ENCODE data around the gene PLPPR1. TPM values are rescaled to one million over a fixed set of nuclear protein-coding genes. Genes with fewer than 3 reads are reported as not detected.

PLPPR1 gene
- total RNA-seq, 2 experiments from 2014 or later: not detected

DNA sequence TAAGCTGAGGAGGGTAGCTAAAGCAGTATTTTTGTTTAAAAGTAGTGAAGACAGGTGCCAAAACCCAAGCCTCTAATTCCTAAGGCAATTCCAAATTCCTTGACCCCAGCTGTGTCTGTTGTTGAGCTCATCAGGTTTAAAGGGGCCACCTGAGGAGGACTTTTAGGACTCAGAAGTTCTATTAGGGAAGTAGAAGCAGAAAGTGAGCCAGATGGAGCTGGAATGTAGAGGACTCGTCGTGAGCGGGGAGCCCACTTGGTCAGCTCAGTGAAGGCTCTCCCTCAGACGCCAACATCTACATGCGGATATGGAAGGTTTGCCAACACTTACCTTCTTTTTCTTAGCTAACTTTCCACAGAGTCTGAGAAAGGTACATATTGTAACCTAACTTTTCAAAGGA is 102.8 kb downstream of the PLPPR1 start:
- DNase-seq (no peak), ATAC-seq (no peak)
- H3K4me1 Mint-ChIP-seq (ENCODE audit: low read depth): no peaks in the 10 kb centered on the region
- no peak overlapping the region for H3K4me3 Mint-ChIP-seq
- H3K27ac Mint-ChIP-seq: no peak overlapping the region
- ChIA-PET POLR2A (no interaction called here), CTCF (interaction anchor here (2.1 kb wide), 1 partner anchor 12 kb away, joined by 6 read pairs; no protein-coding TSS in a partner anchor)
- H3K27me3 Mint-ChIP-seq: peaks cover under 1% of the 10 kb centered on the region
- H3K9me3 Mint-ChIP-seq: no peaks in the 10 kb centered on the region
- intact Hi-C loops (cut with micrococcal nuclease): no loop called here
- TF ChIP-seq CTCF (IDR thresholded peaks at IDR 0.05): no peak
- no peaks in the 10 kb centered on the region for H3K36me3 Mint-ChIP-seq (ENCODE audit: low read depth)

DNA sequence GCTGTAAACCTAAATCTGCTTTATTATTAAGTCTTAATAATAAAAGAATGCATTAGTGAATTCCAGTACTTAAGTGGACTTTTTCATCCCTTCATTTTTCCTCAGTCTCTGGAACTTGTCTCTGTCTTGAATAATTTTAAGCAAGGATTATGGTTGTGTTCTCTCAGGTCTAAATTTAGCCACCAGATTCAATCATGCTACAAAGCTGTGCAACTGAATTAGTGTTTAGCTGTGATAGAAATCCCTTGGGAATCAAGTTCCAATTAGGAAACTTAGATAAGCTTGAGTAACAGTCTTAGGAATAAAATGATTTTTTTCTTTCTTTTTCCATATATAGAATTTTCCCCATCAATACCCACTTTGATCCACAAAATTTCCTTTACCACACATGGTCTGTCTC is 104.3 kb downstream of the PLPPR1 start:
- Mint-ChIP-seq H3K4me1 (ENCODE audit: low read depth) (no peaks in the 10 kb centered on the region), H3K9me3 (no peaks in the 10 kb centered on the region), H3K36me3 (ENCODE audit: low read depth) (no peaks in the 10 kb centered on the region), H3K27me3 (peaks cover 6% of the 10 kb centered on the region), H3K27ac (no peak overlapping the region), H3K4me3 (no peak overlapping the region)
- ChIA-PET POLR2A (no interaction called here), CTCF (interaction anchor here (1.6 kb wide), 1 partner anchor 14 kb away, joined by 3 read pairs; no protein-coding TSS in a partner anchor)
- intact Hi-C loops (cut with micrococcal nuclease): no loop called here
- no peak for TF ChIP-seq CTCF (IDR thresholded peaks at IDR 0.05)
- ATAC-seq (no peak), DNase-seq (no peak)

DNA sequence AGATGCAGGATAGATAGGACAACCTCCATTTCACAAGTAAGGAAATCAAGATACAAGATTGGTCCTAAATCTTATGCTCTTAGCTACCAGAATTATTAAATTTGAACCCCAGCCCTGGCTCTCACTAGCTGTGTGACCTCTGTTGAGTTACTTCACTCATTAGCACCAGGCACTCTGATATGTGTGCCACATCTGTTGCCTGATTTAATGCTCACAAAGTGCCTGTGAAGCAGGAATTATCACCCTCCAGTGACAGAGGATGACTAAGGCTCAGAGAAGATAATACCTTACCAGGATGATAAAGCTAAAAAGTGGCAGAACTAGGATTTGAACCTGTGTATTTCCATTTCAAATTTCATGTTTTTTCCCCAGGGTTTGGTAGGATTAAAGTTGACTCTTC is 110.0 kb downstream of the PLPPR1 start:
- CTCF ChIA-PET: no interaction called here

GRCh38 chr9:101139082-101139481 is 110.6 kb downstream of the PLPPR1 start:
- H3K27ac Mint-ChIP-seq: no peak overlapping the region
- CTCF ChIA-PET: no interaction called here

More for the DNA sequence above, 110.0 kb downstream of the PLPPR1 start:
- Mint-ChIP-seq H3K27ac (no peak overlapping the region), H3K27me3 (peaks cover 6% of the 10 kb centered on the region), H3K36me3 (ENCODE audit: low read depth) (no peaks in the 10 kb centered on the region), H3K4me1 (ENCODE audit: low read depth) (no peaks in the 10 kb centered on the region), H3K4me3 (no peak overlapping the region), H3K9me3 (no peaks in the 10 kb centered on the region)
- DNase-seq (no peak), ATAC-seq (no peak)
- TF ChIP-seq CTCF (IDR thresholded peaks at IDR 0.05): no peak
- intact Hi-C loops (cut with micrococcal nuclease): no loop called here
- POLR2A ChIA-PET: no interaction called here

GRCh38 chr9:101140764-101141163 is 112.2 kb downstream of the PLPPR1 start:
- Mint-ChIP-seq H3K4me3 (no peak overlapping the region), H3K9me3 (peaks cover 3% of the 10 kb centered on the region), H3K36me3 (ENCODE audit: low read depth) (no peaks in the 10 kb centered on the region), H3K27me3 (peaks cover 6% of the 10 kb centered on the region), H3K4me1 (ENCODE audit: low read depth) (no peaks in the 10 kb centered on the region), H3K27ac (no peak overlapping the region)
- intact Hi-C loops (cut with micrococcal nuclease): no loop called here
- no peak for TF ChIP-seq CTCF (IDR thresholded peaks at IDR 0.05)
- POLR2A ChIA-PET: no interaction called here
- DNase-seq (no peak), ATAC-seq (no peak)
- CTCF ChIA-PET: no interaction called here

More at GRCh38 chr9:101139082-101139481, 110.6 kb downstream of the PLPPR1 start:
- H3K27me3 Mint-ChIP-seq: peaks cover 6% of the 10 kb centered on the region
- no peaks in the 10 kb centered on the region for H3K4me1 Mint-ChIP-seq (ENCODE audit: low read depth)
- intact Hi-C loops (cut with micrococcal nuclease): no loop called here
- no peaks in the 10 kb centered on the region for H3K9me3 Mint-ChIP-seq
- no peak overlapping the region for H3K4me3 Mint-ChIP-seq
- ATAC-seq: no peak
- TF ChIP-seq CTCF (IDR thresholded peaks at IDR 0.05): no peak
- no peak for DNase-seq
- POLR2A ChIA-PET: no interaction called here
- no peaks in the 10 kb centered on the region for H3K36me3 Mint-ChIP-seq (ENCODE audit: low read depth)

Measured in activated CD8-positive, alpha-beta T cell treated with anti-CD3 and anti-CD28 coated beads for 36 hours (primary cell).